Brain microvascular endothelial cell (primary cell): ENCODE measurements around the gene PDE10A.
"Not testable (repeated sequence)": the region's sequence is repeated elsewhere in the genome, so short reads cannot be mapped to it uniquely, and the experiment has no call there.

Experiments used
- DNase-seq: peaks from one replicate; pipeline ENCODE4 v3.0.0-alpha.2; 2020
- H3K27ac ChIP-seq: fragments of 250-450 bp; sonication (Bioruptor Pico); 2 replicates; pipeline ENCODE4 v1.5.1; 2020; ENCODE audit warnings: mild to moderate bottlenecking, moderate library complexity
- H3K27me3 ChIP-seq: fragments of 250-450 bp; sonication (Bioruptor Pico); replicated peaks from 2 replicates; pipeline ENCODE4 v1.5.1; 2020; ENCODE audit warnings: mild to moderate bottlenecking
- H3K36me3 ChIP-seq: fragments of 250-450 bp; sonication (Bioruptor Pico); replicated peaks from 2 replicates; pipeline ENCODE4 v1.5.1; 2020; ENCODE audit warnings: mild to moderate bottlenecking
- H3K4me3 ChIP-seq: 2 replicates; pipeline ENCODE4 v1.5.1; 2011; ENCODE audit warnings: low read depth, mild to moderate bottlenecking, control low read depth, low read length, moderate library complexity
- in situ Hi-C: cut with HindIII; loops from 2 replicates; pipeline ENCODE4 v1.10.0; 2017; ENCODE audit warnings: low sequenced_read_pairs, low pct_ligation_motif_present
- TF ChIP-seq, protein P1 (sequence below): IDR thresholded peaks from 2 replicates; pipeline ENCODE4 v1.5.1; 2011; ENCODE audit warnings: low read depth, mild to moderate bottlenecking, moderate library complexity, low read length, control low read depth, inconsistent platforms; ENCODE audit errors: missing control alignments

The PDE10A gene

DNA sequence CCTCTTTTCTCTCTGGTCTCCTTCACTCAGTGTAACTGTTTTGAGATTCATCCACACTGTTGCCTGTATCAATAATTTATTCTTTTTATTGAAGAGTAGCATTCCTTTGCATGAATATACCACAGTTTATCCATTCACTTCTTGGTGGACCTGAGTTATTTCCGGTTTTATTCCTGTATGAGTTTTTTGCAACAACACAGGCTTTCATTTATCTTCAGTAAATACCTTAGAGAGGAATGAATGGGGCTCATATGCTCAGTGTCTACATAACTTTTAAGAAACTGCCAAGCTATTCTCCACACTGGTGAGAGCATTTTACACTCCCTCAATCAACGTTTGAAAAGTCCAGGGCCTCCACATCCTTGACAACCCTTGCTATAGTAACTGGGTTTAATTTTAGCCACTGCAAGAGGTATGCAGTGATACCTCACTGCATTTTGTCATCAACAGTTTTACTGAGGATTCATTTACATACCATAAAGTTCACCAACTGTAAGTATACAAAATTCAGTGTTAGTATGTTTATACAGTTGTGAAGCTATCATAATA is 154.6 kb downstream of the PDE10A start:
- TF ChIP-seq, protein P1, sequence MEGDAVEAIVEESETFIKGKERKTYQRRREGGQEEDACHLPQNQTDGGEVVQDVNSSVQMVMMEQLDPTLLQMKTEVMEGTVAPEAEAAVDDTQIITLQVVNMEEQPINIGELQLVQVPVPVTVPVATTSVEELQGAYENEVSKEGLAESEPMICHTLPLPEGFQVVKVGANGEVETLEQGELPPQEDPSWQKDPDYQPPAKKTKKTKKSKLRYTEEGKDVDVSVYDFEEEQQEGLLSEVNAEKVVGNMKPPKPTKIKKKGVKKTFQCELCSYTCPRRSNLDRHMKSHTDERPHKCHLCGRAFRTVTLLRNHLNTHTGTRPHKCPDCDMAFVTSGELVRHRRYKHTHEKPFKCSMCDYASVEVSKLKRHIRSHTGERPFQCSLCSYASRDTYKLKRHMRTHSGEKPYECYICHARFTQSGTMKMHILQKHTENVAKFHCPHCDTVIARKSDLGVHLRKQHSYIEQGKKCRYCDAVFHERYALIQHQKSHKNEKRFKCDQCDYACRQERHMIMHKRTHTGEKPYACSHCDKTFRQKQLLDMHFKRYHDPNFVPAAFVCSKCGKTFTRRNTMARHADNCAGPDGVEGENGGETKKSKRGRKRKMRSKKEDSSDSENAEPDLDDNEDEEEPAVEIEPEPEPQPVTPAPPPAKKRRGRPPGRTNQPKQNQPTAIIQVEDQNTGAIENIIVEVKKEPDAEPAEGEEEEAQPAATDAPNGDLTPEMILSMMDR, result no peak
- Histone ChIP-seq H3K27me3 (no peaks in the 10 kb centered on the region), H3K36me3 (no peaks in the 10 kb centered on the region), H3K27ac (no peak overlapping the region), H3K4me3 (no peak overlapping the region)
- DNase-seq, result no peak
- in situ Hi-C loops, result no loop called here

DNA sequence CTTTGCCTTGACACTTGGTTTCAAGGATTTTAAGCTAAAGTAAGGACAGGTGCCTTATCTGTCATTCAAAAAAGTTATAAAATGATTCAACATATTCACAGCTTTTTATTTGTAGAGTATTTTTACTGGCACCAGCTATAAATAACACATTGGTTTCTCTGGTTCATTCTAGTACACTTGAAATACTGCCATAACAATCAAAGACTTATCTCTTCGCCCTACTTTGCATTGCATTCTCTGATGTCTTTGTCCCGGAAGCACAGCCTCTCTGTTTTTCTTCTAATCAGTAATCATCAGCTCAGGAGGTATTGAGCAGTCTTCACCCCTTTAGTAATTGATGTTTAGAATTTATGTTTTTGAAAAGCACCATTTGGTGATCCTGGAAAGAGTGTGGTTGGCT is 156.4 kb downstream of the PDE10A start:
- in situ Hi-C loops, result no loop called here
- no peak overlapping the region for H3K27ac ChIP-seq
- TF ChIP-seq, protein P1, result no peak
- H3K36me3 ChIP-seq, result no peaks in the 10 kb centered on the region
- DNase-seq, result no peak
- no peak overlapping the region for H3K4me3 ChIP-seq
- H3K27me3 ChIP-seq, result no peaks in the 10 kb centered on the region

DNA sequence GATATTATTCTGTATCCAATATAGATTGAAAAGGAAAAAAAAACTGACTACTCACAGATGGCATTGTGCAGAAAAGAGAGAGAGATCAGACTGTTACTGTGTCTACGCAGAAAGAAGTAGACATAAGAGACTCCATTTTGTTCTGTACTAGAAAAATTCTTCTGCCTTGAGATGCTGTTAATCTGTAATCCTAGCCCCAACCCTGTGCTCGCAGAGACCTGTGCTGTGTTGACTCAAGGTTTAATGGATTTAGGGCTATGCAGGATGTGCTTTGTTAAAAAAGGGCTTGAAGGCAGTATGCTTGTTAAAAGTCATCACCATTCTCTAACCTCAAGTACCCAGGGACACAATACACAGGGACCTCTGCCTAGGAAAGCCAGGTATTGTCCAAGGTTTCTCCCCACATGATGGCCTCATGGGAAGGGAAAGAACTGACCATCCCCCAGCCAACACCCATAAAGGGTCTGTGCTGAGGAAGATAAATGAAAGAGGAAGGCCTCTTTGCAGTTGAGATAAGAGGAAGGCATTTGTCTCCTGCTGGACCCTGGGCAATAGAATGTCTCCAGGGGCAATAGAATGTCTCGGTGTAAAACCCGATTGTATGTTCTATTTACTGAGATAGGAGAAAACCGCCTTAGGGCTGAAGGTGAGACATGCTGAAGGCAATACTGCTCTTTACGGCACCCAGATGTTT is 162.7 kb downstream of the PDE10A start:
- DNase-seq, H3K4me3 ChIP-seq, H3K36me3 ChIP-seq, in situ Hi-C loops, H3K27ac ChIP-seq, H3K27me3 ChIP-seq: not testable (repeated sequence)

DNA sequence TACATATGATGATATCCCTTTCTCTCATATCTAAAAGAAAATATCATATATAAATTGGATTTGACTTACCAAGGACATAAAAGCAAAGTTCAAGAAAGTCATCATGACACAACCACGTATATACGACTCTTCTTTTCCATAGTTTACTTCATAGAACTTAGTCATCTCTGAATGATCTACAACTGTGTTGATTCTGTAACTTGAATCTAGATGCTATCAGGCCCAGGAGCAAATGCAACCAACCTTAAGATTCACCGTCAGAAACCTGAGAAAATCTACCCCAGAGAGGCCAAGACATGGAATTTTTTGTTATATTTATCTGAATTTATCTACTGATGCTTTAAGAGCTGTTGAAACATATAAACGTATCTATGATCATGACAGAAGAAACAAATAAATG is 165.6 kb downstream of the PDE10A start:
- in situ Hi-C loops, result no loop called here
- Histone ChIP-seq H3K4me3 (no peak overlapping the region), H3K27ac (no peak overlapping the region), H3K36me3 (no peaks in the 10 kb centered on the region), H3K27me3 (no peaks in the 10 kb centered on the region)
- TF ChIP-seq, protein P1, result no peak
- DNase-seq, result peak; percentile 10

DNA sequence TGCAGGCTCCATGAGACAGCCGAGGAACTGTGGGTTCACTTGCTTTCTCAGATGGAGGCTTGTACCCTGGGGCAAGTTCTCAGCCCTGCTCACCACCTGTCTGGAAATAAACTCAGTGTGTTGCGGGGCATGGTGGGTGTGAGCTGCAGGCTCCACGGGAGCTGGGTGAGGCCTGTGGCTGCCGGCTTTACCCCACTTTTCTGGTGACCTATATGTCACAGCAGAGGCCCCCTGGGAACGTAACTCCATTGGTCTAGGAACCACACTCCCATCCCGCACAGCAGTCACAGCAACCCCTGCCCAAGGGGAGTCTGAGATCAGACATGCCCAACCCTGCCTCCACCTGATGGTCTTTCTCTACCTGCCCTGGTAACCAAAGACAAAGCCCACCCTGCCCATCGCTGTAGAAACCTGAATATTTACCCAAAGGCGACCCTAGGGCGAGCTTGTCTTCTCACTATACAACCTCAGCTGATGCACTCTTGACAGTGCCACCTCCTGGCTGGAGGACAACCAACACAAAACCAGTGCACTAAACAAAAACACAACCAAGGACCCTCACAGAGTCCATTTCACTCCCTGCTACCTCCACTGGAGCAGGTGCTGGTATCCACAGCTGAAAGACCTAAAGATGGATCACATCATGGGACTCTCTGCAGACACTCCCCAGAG is 174.3 kb downstream of the PDE10A start:
- in situ Hi-C loops, result no loop called here
- DNase-seq, result no peak
- Histone ChIP-seq H3K27ac (no peak overlapping the region), H3K36me3 (no peaks in the 10 kb centered on the region), H3K27me3 (no peaks in the 10 kb centered on the region), H3K4me3 (no peak overlapping the region)
- TF ChIP-seq, protein P1, result no peak

DNA sequence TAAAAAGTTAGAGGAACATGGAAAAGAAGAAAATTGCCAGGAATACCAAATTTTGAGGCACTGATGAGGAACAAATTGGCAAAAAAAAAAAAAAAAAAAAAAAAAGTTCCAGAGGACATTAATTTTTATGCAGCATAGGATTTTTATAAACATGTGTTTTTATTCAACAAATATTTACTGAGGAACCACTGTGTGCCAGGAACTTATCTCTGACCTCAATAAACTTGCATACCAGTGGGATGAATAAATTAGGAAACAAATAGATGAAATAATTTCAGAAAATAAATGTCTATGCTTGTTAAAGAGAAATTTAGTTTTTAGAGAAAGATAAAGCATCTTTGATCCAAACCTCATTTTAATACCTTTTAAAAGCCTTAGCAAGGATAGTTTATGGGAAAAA is 175.1 kb downstream of the PDE10A start:
- no peak for DNase-seq
- H3K27ac ChIP-seq, result no peak overlapping the region
- H3K27me3 ChIP-seq, result no peaks in the 10 kb centered on the region
- H3K36me3 ChIP-seq, result no peaks in the 10 kb centered on the region
- H3K4me3 ChIP-seq, result no peak overlapping the region
- in situ Hi-C loops, result no loop called here
- TF ChIP-seq, protein P1, result no peak
